Dedifferentiated amniotic fluid mesenchymal stem cell (primary cell): ENCODE data around the gene NUMB.

Experiments
- DNase-seq: peaks from one replicate; pipeline ENCODE4 v3.0.0-alpha.2; 2016; ENCODE audit errors: extremely low spot score

The NUMB gene

GRCh38 chr14:73458183-73458976 lies at the start of gene NUMB:
TSS of gene NUMB (minus strand) at chr14:73458546. CDS start at chr14:73355751, 102,795 bp downstream.
- peak; percentile 100 for DNase-seq

- DNase-seq, result no peak
Observed at GRCh38 chr14:73503648-73504047, 45.3 kb upstream of the NUMB start.

- DNase-seq, result no peak
Observed at GRCh38 chr14:73502017-73502619, 43.8 kb upstream of the NUMB start.

- DNase-seq, result no peak
Observed at GRCh38 chr14:73500360-73500759, 42.0 kb upstream of the NUMB start.

GRCh38 chr14:73494593-73494992 lies 36.2 kb upstream of the NUMB start:
- DNase-seq, result no peak

GRCh38 chr14:73492670-73493069 lies 34.3 kb upstream of the NUMB start:
- no peak for DNase-seq

- DNase-seq, result no peak
Observed at GRCh38 chr14:73492043-73492552, 33.8 kb upstream of the NUMB start.

- no peak for DNase-seq
Observed at GRCh38 chr14:73491256-73492042, 33.1 kb upstream of the NUMB start.

GRCh38 chr14:73489481-73490175 lies 31.3 kb upstream of the NUMB start:
- no peak for DNase-seq

GRCh38 chr14:73478684-73479083 lies 20.3 kb upstream of the NUMB start:
- no peak for DNase-seq

- DNase-seq, result no peak
Observed at GRCh38 chr14:73477618-73478266, 19.4 kb upstream of the NUMB start.

- DNase-seq, result no peak
Observed at GRCh38 chr14:73476451-73476931, 18.1 kb upstream of the NUMB start.

- no peak for DNase-seq
Observed at GRCh38 chr14:73474952-73475351, 16.6 kb upstream of the NUMB start.

- DNase-seq, result peak; percentile 60
Observed at GRCh38 chr14:73472185-73473114, 14.1 kb upstream of the NUMB start.

GRCh38 chr14:73471582-73472184 lies 13.3 kb upstream of the NUMB start:
- no peak for DNase-seq

- no peak for DNase-seq
Observed at GRCh38 chr14:73468828-73469375, 10.6 kb upstream of the NUMB start.

- no peak for DNase-seq
Observed at GRCh38 chr14:73467800-73468199, 9.5 kb upstream of the NUMB start.

- DNase-seq, result no peak
Observed at GRCh38 chr14:73467377-73467776, 9.0 kb upstream of the NUMB start.

GRCh38 chr14:73466861-73467260 lies 8.5 kb upstream of the NUMB start:
- DNase-seq, result no peak
